Endothelial cell (in vitro differentiated cells): ENCODE measurements around the gene BMPR1B. TPM values are rescaled to one million over a fixed set of nuclear protein-coding genes. Genes with fewer than 3 reads are reported as not detected.

Source experiments
- DNase-seq: peaks from one replicate; pipeline ENCODE4 v3.0.0; 2021; ENCODE audit warnings: low spot score
- H3K27ac Mint-ChIP-seq: one replicate; pipeline ENCODE4 v1.8.0; 2021; ENCODE audit warnings: mixed read lengths, inconsistent platforms; ENCODE audit not compliant: unreplicated experiment
- H3K27me3 Mint-ChIP-seq: one replicate; pipeline ENCODE4 v1.8.0; 2021; ENCODE audit warnings: mild to moderate bottlenecking, moderate library complexity, mixed read lengths, inconsistent platforms; ENCODE audit not compliant: unreplicated experiment
- H3K36me3 Mint-ChIP-seq: one replicate; pipeline ENCODE4 v1.8.0; 2021; ENCODE audit warnings: mild to moderate bottlenecking, low read depth, mixed read lengths, inconsistent platforms; ENCODE audit not compliant: unreplicated experiment
- H3K4me1 Mint-ChIP-seq: one replicate; pipeline ENCODE4 v1.8.0; 2021; ENCODE audit warnings: mild to moderate bottlenecking, mixed read lengths, inconsistent platforms; ENCODE audit not compliant: unreplicated experiment
- H3K4me3 Mint-ChIP-seq: one replicate; pipeline ENCODE4 v1.8.0; 2021; ENCODE audit warnings: mild to moderate bottlenecking, mixed read lengths, inconsistent platforms; ENCODE audit not compliant: unreplicated experiment
- H3K9me3 Mint-ChIP-seq: one replicate; pipeline ENCODE4 v1.8.0; 2021; ENCODE audit warnings: mixed read lengths, inconsistent platforms; ENCODE audit not compliant: unreplicated experiment
- total RNA-seq: library from RNA; stranded (reverse); fragmentation: NEBNext Ultra II Directional; extraction: Animal tissue kit (Norgen Biotek cat#: 25700); gene quantifications from one replicate; pipeline ENCODE4 v1.2.1, GENCODE V29; 2021; ENCODE audit not compliant: unreplicated experiment
- TF ChIP-seq, protein P1 (sequence below): fragments of 200-600 bp; sonication (generic); IDR thresholded peaks from one replicate; pipeline ENCODE4 v1.5.0; 2021; ENCODE audit warnings: antibody characterized with exemption; ENCODE audit not compliant: unreplicated experiment

Gene BMPR1B
- total RNA-seq, 1 donor from 2014 or later: 5.4 TPM

DNA sequence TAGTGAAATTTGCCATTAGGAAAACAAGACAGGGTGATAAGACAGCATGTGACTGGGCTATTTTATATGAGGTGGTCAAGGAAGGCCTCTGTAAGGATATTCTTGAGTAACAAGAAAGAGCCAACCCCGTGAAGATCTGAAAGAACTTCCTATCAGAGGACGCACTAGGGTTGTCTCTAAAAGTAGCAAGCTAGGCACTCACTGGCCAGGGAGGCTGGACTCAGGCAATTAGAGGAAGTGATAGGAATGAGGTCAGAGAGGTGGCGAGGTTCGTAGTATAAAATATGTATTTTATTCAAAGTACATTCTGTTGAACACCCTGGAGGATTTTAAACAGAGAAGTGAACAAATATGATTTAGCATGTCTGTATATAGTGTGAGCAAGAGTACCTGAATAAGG lies 4.6 kb downstream of the BMPR1B start:
- H3K27me3 Mint-ChIP-seq: peaks cover 11% of the 10 kb centered on the region
- TF ChIP-seq, protein P1, sequence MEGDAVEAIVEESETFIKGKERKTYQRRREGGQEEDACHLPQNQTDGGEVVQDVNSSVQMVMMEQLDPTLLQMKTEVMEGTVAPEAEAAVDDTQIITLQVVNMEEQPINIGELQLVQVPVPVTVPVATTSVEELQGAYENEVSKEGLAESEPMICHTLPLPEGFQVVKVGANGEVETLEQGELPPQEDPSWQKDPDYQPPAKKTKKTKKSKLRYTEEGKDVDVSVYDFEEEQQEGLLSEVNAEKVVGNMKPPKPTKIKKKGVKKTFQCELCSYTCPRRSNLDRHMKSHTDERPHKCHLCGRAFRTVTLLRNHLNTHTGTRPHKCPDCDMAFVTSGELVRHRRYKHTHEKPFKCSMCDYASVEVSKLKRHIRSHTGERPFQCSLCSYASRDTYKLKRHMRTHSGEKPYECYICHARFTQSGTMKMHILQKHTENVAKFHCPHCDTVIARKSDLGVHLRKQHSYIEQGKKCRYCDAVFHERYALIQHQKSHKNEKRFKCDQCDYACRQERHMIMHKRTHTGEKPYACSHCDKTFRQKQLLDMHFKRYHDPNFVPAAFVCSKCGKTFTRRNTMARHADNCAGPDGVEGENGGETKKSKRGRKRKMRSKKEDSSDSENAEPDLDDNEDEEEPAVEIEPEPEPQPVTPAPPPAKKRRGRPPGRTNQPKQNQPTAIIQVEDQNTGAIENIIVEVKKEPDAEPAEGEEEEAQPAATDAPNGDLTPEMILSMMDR: no peak
- no peak for DNase-seq
- H3K27ac Mint-ChIP-seq: no peak overlapping the region
- H3K36me3 Mint-ChIP-seq: peaks cover 5% of the 10 kb centered on the region
- peaks cover 14% of the 10 kb centered on the region for H3K4me1 Mint-ChIP-seq
- H3K4me3 Mint-ChIP-seq: no peak overlapping the region
- no peaks in the 10 kb centered on the region for H3K9me3 Mint-ChIP-seq

DNA sequence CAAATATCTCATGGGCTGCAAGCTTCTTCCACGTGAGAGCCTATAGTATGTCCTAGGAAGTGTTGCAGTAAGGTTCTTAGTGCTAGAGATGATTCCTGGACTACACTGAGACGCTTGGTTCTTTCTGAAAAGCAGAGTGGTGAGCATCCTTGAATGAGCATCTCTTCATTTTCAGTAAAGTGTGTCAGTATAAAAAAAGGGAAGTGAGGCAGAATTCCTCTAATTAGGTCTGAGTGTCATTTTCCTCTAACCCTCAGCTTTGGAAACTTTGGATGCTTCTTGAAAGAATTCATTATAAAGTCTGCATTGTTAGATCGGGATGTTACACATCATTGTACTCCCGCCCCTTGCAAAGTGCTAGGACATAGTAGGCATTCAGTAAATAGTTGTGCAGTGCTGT lies 5.2 kb downstream of the BMPR1B start:
- peaks cover 5% of the 10 kb centered on the region for H3K36me3 Mint-ChIP-seq
- no peak overlapping the region for H3K4me3 Mint-ChIP-seq
- H3K9me3 Mint-ChIP-seq: no peaks in the 10 kb centered on the region
- peaks cover 13% of the 10 kb centered on the region for H3K4me1 Mint-ChIP-seq
- DNase-seq: no peak
- TF ChIP-seq, protein P1: no peak
- no peak overlapping the region for H3K27ac Mint-ChIP-seq
- peaks cover 8% of the 10 kb centered on the region for H3K27me3 Mint-ChIP-seq

DNA sequence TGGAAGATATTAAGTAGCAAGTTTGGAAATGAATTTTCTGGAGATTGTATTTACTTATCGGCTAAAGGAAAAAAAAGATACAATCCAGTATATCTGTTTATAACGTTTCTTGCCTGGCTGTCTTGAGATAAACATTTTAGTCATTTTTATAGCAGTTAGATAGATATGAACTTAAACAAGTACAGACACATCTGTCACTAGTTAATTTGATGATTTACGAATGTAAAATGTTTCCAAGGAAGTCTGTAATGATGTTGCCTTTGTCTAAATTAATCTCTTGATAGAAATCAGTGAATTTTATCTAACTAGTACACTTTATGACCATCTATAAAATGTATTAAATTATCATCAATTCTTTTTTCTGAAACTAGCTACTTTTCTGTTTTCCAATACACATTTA lies 5.7 kb downstream of the BMPR1B start:
- Mint-ChIP-seq H3K4me3 (no peak overlapping the region), H3K27me3 (peaks cover 7% of the 10 kb centered on the region), H3K36me3 (peaks cover 5% of the 10 kb centered on the region), H3K4me1 (peaks cover 13% of the 10 kb centered on the region), H3K9me3 (no peaks in the 10 kb centered on the region), H3K27ac (no peak overlapping the region)
- no peak for DNase-seq
- TF ChIP-seq, protein P1: no peak

DNA sequence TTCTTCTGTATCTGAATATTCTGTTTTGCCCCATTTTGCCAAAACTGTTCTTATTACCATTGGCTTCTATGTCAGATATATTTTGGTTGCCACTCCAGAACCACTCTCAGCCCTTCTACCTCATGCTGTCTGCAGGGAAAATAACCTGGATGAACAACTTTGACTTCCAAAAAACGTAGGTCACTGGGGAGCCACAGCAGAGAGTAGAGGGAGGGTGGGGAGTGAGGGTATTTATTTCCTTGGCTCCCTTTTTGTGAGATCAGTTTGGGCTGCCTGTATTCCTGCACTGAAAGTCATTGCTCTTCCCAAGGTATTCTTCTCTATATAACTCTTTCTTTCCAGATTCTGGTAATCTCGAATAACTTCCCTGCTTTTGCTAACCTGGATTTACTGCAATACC lies 6.3 kb downstream of the BMPR1B start:
- Mint-ChIP-seq H3K27ac (no peak overlapping the region), H3K9me3 (no peaks in the 10 kb centered on the region), H3K27me3 (peaks cover 2% of the 10 kb centered on the region), H3K4me3 (no peak overlapping the region), H3K36me3 (no peaks in the 10 kb centered on the region), H3K4me1 (peaks cover 7% of the 10 kb centered on the region)
- DNase-seq: no peak
- TF ChIP-seq, protein P1: no peak

- H3K27ac Mint-ChIP-seq: no peak overlapping the region
- no peak overlapping the region for H3K4me3 Mint-ChIP-seq
- peaks cover 7% of the 10 kb centered on the region for H3K4me1 Mint-ChIP-seq
- H3K9me3 Mint-ChIP-seq: no peaks in the 10 kb centered on the region
- DNase-seq: no peak
- TF ChIP-seq, protein P1: no peak
- no peaks in the 10 kb centered on the region for H3K27me3 Mint-ChIP-seq
- no peaks in the 10 kb centered on the region for H3K36me3 Mint-ChIP-seq
These were observed 7.4 kb downstream of the BMPR1B start for GRCh38 chr4:94765174-94765573.
